ENCODE measurements around the gene ZRANB1.

ZRANB1 gene

DNA sequence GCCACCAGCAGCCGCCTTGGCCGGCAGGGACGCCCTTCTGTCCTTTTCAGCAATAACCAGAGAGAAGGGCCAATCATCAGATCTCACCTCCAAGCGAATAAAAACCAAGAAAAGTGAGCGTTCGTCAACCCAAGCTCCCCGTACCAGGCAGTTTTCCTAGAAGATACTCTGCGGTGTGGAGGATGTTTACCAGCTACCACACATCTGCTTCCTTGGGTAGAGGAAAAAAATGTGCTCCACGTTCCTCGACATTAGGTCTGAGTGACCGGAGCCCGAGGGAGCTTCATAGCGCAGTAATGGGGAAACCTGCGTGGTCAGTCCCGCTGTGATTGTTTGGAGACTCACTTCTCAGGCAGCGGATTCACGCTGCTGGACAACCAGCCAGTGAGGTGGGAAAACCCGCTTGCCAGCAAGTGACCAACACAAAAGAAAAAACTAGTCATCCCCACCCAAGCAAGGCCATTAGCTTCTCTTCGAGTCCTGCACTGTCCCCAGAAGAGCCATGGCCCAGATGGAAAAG lies 73.0 kb downstream of the ZRANB1 start:
- Histone ChIP-seq H3K27ac (ENCODE audit: low read depth, low read length) (peak overlapping the region; percentile 50), H3K9ac (ENCODE audit: low read length in 5 of 5) (no peak overlapping the region), H3K4me1 (ENCODE audit: control insufficient read depth in 5 of 5, insufficient read depth in 5 of 5, low read length in 5 of 5) (peaks cover 26 to 78% (median 52%) of the 10 kb centered on the region in 5 donors), H3K36me3 (ENCODE audit: control insufficient read depth in 5 of 5, insufficient read depth in 5 of 5, low read length in 5 of 5) (peaks cover 0 to 9% (median 6%) of the 10 kb centered on the region in 5 donors), H3K9me3 (ENCODE audit: control insufficient read depth in 5 of 5, low read length in 5 of 5) (no peaks in the 10 kb centered on the region), H3K4me3 (ENCODE audit: low read depth in 1 of 5, low read length in 5 of 5) (peak overlapping the region in 1 of 5 donors; percentile 2), H3K27me3 (ENCODE audit: control insufficient read depth in 5 of 5, insufficient read depth in 4 of 5, low read length in 5 of 5) (no peaks in the 10 kb centered on the region)

DNA sequence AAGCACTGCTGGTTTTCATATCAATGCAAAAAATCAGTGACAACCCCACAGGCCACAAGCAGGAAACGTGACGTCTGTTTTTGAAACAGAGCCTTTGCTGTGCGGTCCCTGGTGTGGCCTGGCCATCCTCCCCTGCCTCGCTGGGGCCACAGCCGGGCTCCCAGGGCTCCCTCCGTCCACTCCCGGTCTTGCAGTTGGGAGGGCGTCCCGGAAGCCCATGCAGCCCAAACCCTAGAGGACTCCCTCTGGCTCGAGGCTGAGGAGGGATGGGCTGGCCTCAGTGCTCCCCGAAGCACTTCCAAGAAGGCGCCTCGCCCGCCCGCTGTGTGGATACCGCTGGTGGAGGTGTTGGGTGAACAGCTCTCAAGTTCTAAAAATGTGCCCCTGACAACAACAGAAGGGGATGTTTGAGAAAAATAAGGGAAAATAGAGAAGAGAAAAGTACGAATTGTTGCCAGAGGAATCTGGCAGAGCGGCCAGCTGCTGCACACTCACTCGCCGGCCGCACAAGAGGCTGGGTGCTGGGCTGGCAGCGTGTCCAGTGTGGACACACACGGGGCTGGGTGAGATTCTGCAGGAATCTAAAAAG lies 73.5 kb downstream of the ZRANB1 start:
- Histone ChIP-seq H3K9me3 (ENCODE audit: control insufficient read depth in 5 of 5, low read length in 5 of 5) (no peaks in the 10 kb centered on the region), H3K4me3 (ENCODE audit: low read depth in 1 of 5, low read length in 5 of 5) (peak overlapping the region in 1 of 5 donors; percentile 15), H3K27ac (ENCODE audit: low read depth, low read length) (peak overlapping the region; percentile 79), H3K4me1 (ENCODE audit: control insufficient read depth in 5 of 5, insufficient read depth in 5 of 5, low read length in 5 of 5) (peaks cover 26 to 79% (median 52%) of the 10 kb centered on the region in 5 donors), H3K27me3 (ENCODE audit: control insufficient read depth in 5 of 5, insufficient read depth in 4 of 5, low read length in 5 of 5) (no peaks in the 10 kb centered on the region), H3K36me3 (ENCODE audit: control insufficient read depth in 5 of 5, insufficient read depth in 5 of 5, low read length in 5 of 5) (peaks cover 0 to 9% (median 6%) of the 10 kb centered on the region in 5 donors), H3K9ac (ENCODE audit: low read length in 5 of 5) (peak overlapping the region in 1 of 5 donors; percentile 13)

DNA sequence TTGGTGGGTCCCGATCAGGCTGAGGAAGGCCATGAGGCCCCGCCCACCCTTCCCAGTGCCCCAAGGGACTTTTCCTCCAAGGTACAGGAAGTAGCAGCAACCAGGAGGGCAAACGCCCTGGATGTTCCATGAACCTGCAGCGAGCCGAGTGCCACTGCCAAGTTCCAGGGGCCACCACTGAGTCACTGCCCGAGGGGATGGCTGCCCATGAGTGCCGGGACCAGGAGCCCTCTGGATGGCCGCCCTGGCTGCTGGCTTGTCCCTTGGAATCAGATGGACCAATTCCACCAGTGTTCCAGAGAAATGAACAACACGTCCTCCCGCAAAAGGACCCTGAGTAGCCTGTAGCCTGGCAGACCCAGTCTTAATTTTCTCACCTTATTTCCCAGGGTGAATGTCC lies 74.2 kb downstream of the ZRANB1 start:
- peak overlapping the region in 1 of 5 donors; percentile 48 for H3K9ac ChIP-seq (ENCODE audit: low read length in 5 of 5)
- H3K36me3 ChIP-seq (ENCODE audit: control insufficient read depth in 5 of 5, insufficient read depth in 5 of 5, low read length in 5 of 5), result peaks cover 0 to 9% (median 6%) of the 10 kb centered on the region in 5 donors
- H3K9me3 ChIP-seq (ENCODE audit: control insufficient read depth in 5 of 5, low read length in 5 of 5), result no peaks in the 10 kb centered on the region
- H3K27ac ChIP-seq (ENCODE audit: low read depth, low read length), result peak overlapping the region; percentile 79
- peak overlapping the region in 1 of 5 donors; percentile 36 for H3K4me3 ChIP-seq (ENCODE audit: low read depth in 1 of 5, low read length in 5 of 5)
- no peaks in the 10 kb centered on the region for H3K27me3 ChIP-seq (ENCODE audit: control insufficient read depth in 5 of 5, insufficient read depth in 4 of 5, low read length in 5 of 5)
- H3K4me1 ChIP-seq (ENCODE audit: control insufficient read depth in 5 of 5, insufficient read depth in 5 of 5, low read length in 5 of 5), result peaks cover 26 to 79% (median 52%) of the 10 kb centered on the region in 5 donors

- peaks cover 0 to 10% (median 6%) of the 10 kb centered on the region in 5 donors for H3K36me3 ChIP-seq (ENCODE audit: control insufficient read depth in 5 of 5, insufficient read depth in 5 of 5, low read length in 5 of 5)
- H3K4me1 ChIP-seq (ENCODE audit: control insufficient read depth in 5 of 5, insufficient read depth in 5 of 5, low read length in 5 of 5), result peaks cover 26 to 76% (median 52%) of the 10 kb centered on the region in 5 donors
- peak overlapping the region; percentile 79 for H3K27ac ChIP-seq (ENCODE audit: low read depth, low read length)
- H3K9me3 ChIP-seq (ENCODE audit: control insufficient read depth in 5 of 5, low read length in 5 of 5), result no peaks in the 10 kb centered on the region
- peak overlapping the region in 1 of 5 donors; percentile 48 for H3K9ac ChIP-seq (ENCODE audit: low read length in 5 of 5)
- H3K4me3 ChIP-seq (ENCODE audit: low read depth in 1 of 5, low read length in 5 of 5), result peak overlapping the region in 1 of 5 donors; percentile 36
- no peaks in the 10 kb centered on the region for H3K27me3 ChIP-seq (ENCODE audit: control insufficient read depth in 5 of 5, insufficient read depth in 4 of 5, low read length in 5 of 5)
Measured at GRCh38 chr10:125016611-125017202, 74.8 kb downstream of the ZRANB1 start.

DNA sequence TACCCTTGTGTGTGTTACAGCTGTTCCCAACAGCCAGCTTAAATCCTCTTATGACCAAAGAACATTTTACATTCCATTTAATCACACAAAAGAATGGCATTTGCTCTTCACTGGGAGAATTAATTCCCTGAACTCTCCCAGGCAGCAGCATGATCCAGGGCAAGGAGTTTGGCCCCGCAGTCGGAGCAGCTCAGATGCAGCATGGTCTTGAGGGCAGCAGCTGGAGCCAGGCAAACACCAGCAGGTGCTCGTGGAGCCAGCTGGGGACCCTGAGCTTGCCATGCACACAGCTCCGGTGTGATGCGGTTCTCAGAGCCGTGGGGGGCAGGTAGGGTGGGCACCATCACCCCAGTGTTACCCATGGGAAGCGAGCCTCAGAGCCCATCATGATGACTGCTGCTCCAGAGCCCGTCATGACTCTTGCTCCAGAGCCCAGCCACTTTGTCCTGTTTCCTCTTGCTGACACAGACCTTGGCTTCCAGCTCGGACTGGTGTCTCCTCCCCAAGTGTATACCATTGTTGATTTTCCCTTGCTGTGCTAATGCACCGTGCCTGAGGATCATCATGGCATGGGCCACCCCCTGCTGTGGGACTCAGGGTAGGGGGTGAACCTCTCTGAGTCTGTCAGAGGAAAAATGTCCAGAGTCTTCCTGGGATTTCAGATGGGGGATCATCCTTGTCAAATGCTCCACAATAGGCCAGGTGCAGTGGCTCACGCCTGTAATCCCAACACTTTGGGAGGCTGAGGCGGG lies 75.8 kb downstream of the ZRANB1 start:
- Histone ChIP-seq H3K27ac (ENCODE audit: low read depth, low read length) (peak overlapping the region; percentile 79), H3K9me3 (ENCODE audit: control insufficient read depth in 5 of 5, low read length in 5 of 5) (no peaks in the 10 kb centered on the region), H3K27me3 (ENCODE audit: control insufficient read depth in 5 of 5, insufficient read depth in 4 of 5, low read length in 5 of 5) (no peaks in the 10 kb centered on the region), H3K4me3 (ENCODE audit: low read depth in 1 of 5, low read length in 5 of 5) (no peak overlapping the region), H3K36me3 (ENCODE audit: control insufficient read depth in 5 of 5, insufficient read depth in 5 of 5, low read length in 5 of 5) (peaks cover 0 to 5% (median 0%) of the 10 kb centered on the region in 5 donors), H3K9ac (ENCODE audit: low read length in 5 of 5) (no peak overlapping the region), H3K4me1 (ENCODE audit: control insufficient read depth in 5 of 5, insufficient read depth in 5 of 5, low read length in 5 of 5) (peaks cover 23 to 74% (median 55%) of the 10 kb centered on the region in 5 donors)

GRCh38 chr10:125018576-125019143 lies 76.7 kb downstream of the ZRANB1 start:
- H3K9ac ChIP-seq (ENCODE audit: low read length in 5 of 5), result no peak overlapping the region
- no peaks in the 10 kb centered on the region for H3K27me3 ChIP-seq (ENCODE audit: control insufficient read depth in 5 of 5, insufficient read depth in 4 of 5, low read length in 5 of 5)
- peaks cover 0 to 5% (median 4%) of the 10 kb centered on the region in 5 donors for H3K36me3 ChIP-seq (ENCODE audit: control insufficient read depth in 5 of 5, insufficient read depth in 5 of 5, low read length in 5 of 5)
- H3K9me3 ChIP-seq (ENCODE audit: control insufficient read depth in 5 of 5, low read length in 5 of 5), result no peaks in the 10 kb centered on the region
- H3K4me3 ChIP-seq (ENCODE audit: low read depth in 1 of 5, low read length in 5 of 5), result no peak overlapping the region
- peaks cover 23 to 77% (median 65%) of the 10 kb centered on the region in 5 donors for H3K4me1 ChIP-seq (ENCODE audit: control insufficient read depth in 5 of 5, insufficient read depth in 5 of 5, low read length in 5 of 5)
- H3K27ac ChIP-seq (ENCODE audit: low read depth, low read length), result peak overlapping the region; percentile 79

GRCh38 chr10:125020386-125020785 lies 78.5 kb downstream of the ZRANB1 start:
- H3K9me3 ChIP-seq (ENCODE audit: control insufficient read depth in 5 of 5, low read length in 5 of 5), result no peaks in the 10 kb centered on the region
- no peak overlapping the region for H3K9ac ChIP-seq (ENCODE audit: low read length in 5 of 5)
- no peak overlapping the region for H3K27ac ChIP-seq (ENCODE audit: low read depth, low read length)
- H3K4me1 ChIP-seq (ENCODE audit: control insufficient read depth in 5 of 5, insufficient read depth in 5 of 5, low read length in 5 of 5), result peaks cover 26 to 73% (median 59%) of the 10 kb centered on the region in 5 donors
- peaks cover 0 to 5% (median 4%) of the 10 kb centered on the region in 5 donors for H3K36me3 ChIP-seq (ENCODE audit: control insufficient read depth in 5 of 5, insufficient read depth in 5 of 5, low read length in 5 of 5)
- no peaks in the 10 kb centered on the region for H3K27me3 ChIP-seq (ENCODE audit: control insufficient read depth in 5 of 5, insufficient read depth in 4 of 5, low read length in 5 of 5)
- H3K4me3 ChIP-seq (ENCODE audit: low read depth in 1 of 5, low read length in 5 of 5), result no peak overlapping the region

DNA sequence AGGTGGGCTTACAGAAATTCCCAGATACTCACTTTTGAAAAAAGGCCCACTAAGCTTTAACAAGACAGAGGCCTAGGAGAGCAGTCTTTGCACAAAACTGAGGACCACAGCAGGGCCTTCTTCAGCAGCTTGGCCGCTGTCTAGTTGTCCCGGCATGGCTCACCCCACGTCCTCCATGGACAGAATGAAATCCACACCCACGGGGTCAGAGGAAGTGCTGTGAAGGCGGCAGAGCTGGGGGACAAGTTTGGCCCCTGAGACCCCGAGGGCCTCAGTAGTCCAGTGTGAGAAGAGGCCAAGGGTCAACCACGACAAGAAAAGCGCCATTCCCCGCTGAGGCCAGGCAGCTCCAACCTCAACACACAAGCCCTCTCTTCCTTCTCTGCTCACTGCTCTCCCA lies 78.9 kb downstream of the ZRANB1 start:
- Histone ChIP-seq H3K4me1 (ENCODE audit: control insufficient read depth in 5 of 5, insufficient read depth in 5 of 5, low read length in 5 of 5) (peaks cover 23 to 68% (median 54%) of the 10 kb centered on the region in 5 donors), H3K9me3 (ENCODE audit: control insufficient read depth in 5 of 5, low read length in 5 of 5) (no peaks in the 10 kb centered on the region), H3K4me3 (ENCODE audit: low read depth in 1 of 5, low read length in 5 of 5) (no peak overlapping the region), H3K27me3 (ENCODE audit: control insufficient read depth in 5 of 5, insufficient read depth in 4 of 5, low read length in 5 of 5) (no peaks in the 10 kb centered on the region), H3K27ac (ENCODE audit: low read depth, low read length) (no peak overlapping the region), H3K36me3 (ENCODE audit: control insufficient read depth in 5 of 5, insufficient read depth in 5 of 5, low read length in 5 of 5) (peaks cover 0 to 7% (median 4%) of the 10 kb centered on the region in 5 donors), H3K9ac (ENCODE audit: low read length in 5 of 5) (no peak overlapping the region)

GRCh38 chr10:125021686-125022344 lies 79.9 kb downstream of the ZRANB1 start:
- Histone ChIP-seq H3K4me1 (ENCODE audit: control insufficient read depth in 5 of 5, insufficient read depth in 5 of 5, low read length in 5 of 5) (peaks cover 18 to 59% (median 44%) of the 10 kb centered on the region in 5 donors), H3K36me3 (ENCODE audit: control insufficient read depth in 5 of 5, insufficient read depth in 5 of 5, low read length in 5 of 5) (peaks cover 0 to 17% (median 13%) of the 10 kb centered on the region in 5 donors), H3K27me3 (ENCODE audit: control insufficient read depth in 5 of 5, insufficient read depth in 4 of 5, low read length in 5 of 5) (no peaks in the 10 kb centered on the region), H3K4me3 (ENCODE audit: low read depth in 1 of 5, low read length in 5 of 5) (no peak overlapping the region), H3K27ac (ENCODE audit: low read depth, low read length) (no peak overlapping the region), H3K9ac (ENCODE audit: low read length in 5 of 5) (no peak overlapping the region), H3K9me3 (ENCODE audit: control insufficient read depth in 5 of 5, low read length in 5 of 5) (no peaks in the 10 kb centered on the region)
